Measurements from ENCODE around the gene SYT13.

Gene SYT13

GRCh38 chr11:45215098-45215865 is 70.9 kb downstream of the SYT13 start:
- DNase-seq = no peak

- no peak for DNase-seq
Observed at GRCh38 chr11:45213717-45214116, 72.4 kb downstream of the SYT13 start.

GRCh38 chr11:45213316-45213665 is 72.8 kb downstream of the SYT13 start:
- no peak for DNase-seq

- DNase-seq = no peak
Observed at GRCh38 chr11:45212566-45213315, 73.4 kb downstream of the SYT13 start.

GRCh38 chr11:45211732-45212131 is 74.4 kb downstream of the SYT13 start:
- DNase-seq = no peak

- no peak for DNase-seq
Observed at GRCh38 chr11:45210846-45211245, 75.3 kb downstream of the SYT13 start.

- no peak for DNase-seq
Observed at GRCh38 chr11:45209891-45210699, 76.0 kb downstream of the SYT13 start.

GRCh38 chr11:45209000-45209879 is 76.9 kb downstream of the SYT13 start:
- no peak for DNase-seq

GRCh38 chr11:45208135-45208534 is 78.0 kb downstream of the SYT13 start:
- DNase-seq = no peak

GRCh38 chr11:45205978-45206377 is 80.2 kb downstream of the SYT13 start:
- no peak for DNase-seq

- DNase-seq = no peak
Observed at GRCh38 chr11:45204761-45205160, 81.4 kb downstream of the SYT13 start.

GRCh38 chr11:45193695-45194094 is 92.4 kb downstream of the SYT13 start:
- no peak for DNase-seq

Data from CD4-positive, alpha-beta T cell treated with Interleukin-21 for 1 hour (primary cell).